Aorta (tissue), 5 donors: ENCODE measurements around the gene TTBK2. TPM values are rescaled to one million over a fixed set of nuclear protein-coding genes. Genes with fewer than 3 reads are reported as not detected.
A peak's percentile ranks its signal among the peaks of the same experiment; 100 is the strongest.

ENCODE experiments used
- ATAC-seq: fragments of 200-7000 bp; cut with Tn5 transposase; one replicate; pipeline ENCODE4 v1.9.1; 2022; ENCODE audit warnings: moderate library complexity; ENCODE audit not compliant: low FRiP score
- DNase-seq, 2 donors: peaks; one replicate each; pipeline ENCODE4 v3.0.0-alpha.2; 2020
- H3K27ac ChIP-seq, 2 donors: one replicate each; pipeline ENCODE4 v1.5.1; 2013; ENCODE audit warnings: low read length in 2 of 2, mild to moderate bottlenecking in 2 of 2, moderate library complexity in 2 of 2, control low read depth in 1 of 2, inconsistent platforms in 1 of 2, low read depth in 1 of 2
- H3K27me3 ChIP-seq, 2 donors: one replicate each; pipeline ENCODE4 v1.6.1; 2013; ENCODE audit warnings: control low read depth in 1 of 2, low read length in 1 of 2, mild to moderate bottlenecking in 1 of 2, moderate library complexity in 1 of 2; ENCODE audit not compliant: insufficient read depth in 2 of 2, control insufficient read depth in 1 of 2
- H3K36me3 ChIP-seq, 2 donors: one replicate each; pipeline ENCODE4 v1.6.1; 2013; ENCODE audit warnings: control low read depth in 1 of 2, low read length in 1 of 2, mild to moderate bottlenecking in 1 of 2; ENCODE audit not compliant: insufficient read depth in 2 of 2, control insufficient read depth in 1 of 2
- H3K4me1 ChIP-seq, 2 donors: one replicate each; pipeline ENCODE4 v1.6.1; 2013; ENCODE audit warnings: low read length in 2 of 2, control low read depth in 1 of 2, mild to moderate bottlenecking in 1 of 2, moderate library complexity in 1 of 2; ENCODE audit not compliant: insufficient read depth in 2 of 2, control insufficient read depth in 1 of 2
- H3K4me3 ChIP-seq, 2 donors: one replicate each; pipeline ENCODE4 v1.5.1; 2013; ENCODE audit warnings: low read length in 2 of 2, control low read depth in 1 of 2, mild to moderate bottlenecking in 1 of 2
- H3K9me3 ChIP-seq: one replicate; pipeline ENCODE4 v1.6.1; 2013; ENCODE audit warnings: mild to moderate bottlenecking, low read length; ENCODE audit not compliant: control insufficient read depth
- WGBS, 2 donors: extraction: QIAGEN DNeasy Blood & Tissue Kit; methylation state at CpG; one replicate each; pipeline ENCODE4 v1.1.7; 2013; 5-methylcytosine and 5-hydroxymethylcytosine counted together
- intact Hi-C, 2 donors: fragments of 100-400 bp; cut with DNase I; formaldehyde crosslinking; loops; one replicate each; pipeline versions ENCODE4 v1.14.2 to v1.15.0; 2022
- polyA plus RNA-seq, 2 donors: library from polyadenylated mRNA; stranded (reverse); fragments of 200-250 nt; gene quantifications; one replicate each; pipeline ENCODE4 v1.2.3, GENCODE V29; 2013
- total RNA-seq, 2 donors: library from RNA; stranded (reverse); fragmentation: NEBNext Ultra II Directional; extraction: Animal tissue kit (Norgen Biotek cat#: 25700); gene quantifications; one replicate each; pipeline ENCODE4 v1.2.1, GENCODE V29; 2021
- donor health status: healthy with polysubstance abuse.
- donor health status: Bipolar disorder and iron deficiency.
- donor health status: DM: no; HTN: no; CAD: no.
- donor health status: DM: no; HTN: no; CAD: no.
- donor health status: DM: yes; HTN: yes; CAD: no.

The TTBK2 gene
- total and polyA plus RNA-seq, 4 donors, result 7.2 to 37.6 (median 22.8) TPM

GRCh38 chr15:42933886-42934667, 13.5 kb upstream of the TTBK2 start:
- peaks cover 0 to 2% of the 10 kb centered on the region in 2 donors for H3K4me1 ChIP-seq
- H3K4me3 ChIP-seq, result no peak overlapping the region
- WGBS, 2 donors, result 79 to 83% methylated on average over 7 of the region's 7 CpGs
- H3K27ac ChIP-seq, result no peak overlapping the region
- no peaks in the 10 kb centered on the region for H3K27me3 ChIP-seq
- H3K36me3 ChIP-seq, result no peaks in the 10 kb centered on the region
- DNase-seq (no peak), ATAC-seq (no peak)
- intact Hi-C loops, result no loop called here
- no peaks in the 10 kb centered on the region for H3K9me3 ChIP-seq

- Histone ChIP-seq H3K4me3 (no peak overlapping the region), H3K27ac (no peak overlapping the region), H3K9me3 (no peaks in the 10 kb centered on the region), H3K36me3 (no peaks in the 10 kb centered on the region), H3K27me3 (no peaks in the 10 kb centered on the region), H3K4me1 (peaks cover 0 to 2% of the 10 kb centered on the region in 2 donors)
- intact Hi-C loops, result no loop called here
- DNase-seq (no peak), ATAC-seq (no peak)
- 95 to 97% methylated on average over 2 of the region's 2 CpGs for WGBS, 2 donors
These were observed 12.4 kb upstream of the TTBK2 start for GRCh38 chr15:42932833-42933515.

- Histone ChIP-seq H3K4me3 (no peak overlapping the region), H3K27me3 (no peaks in the 10 kb centered on the region), H3K4me1 (peaks cover 0 to 2% of the 10 kb centered on the region in 2 donors), H3K27ac (no peak overlapping the region), H3K36me3 (no peaks in the 10 kb centered on the region), H3K9me3 (no peaks in the 10 kb centered on the region)
- DNase-seq (no peak), ATAC-seq (no peak)
- intact Hi-C loops, result no loop called here
- WGBS, 2 donors, result 80 to 82% methylated on average over 7 of the region's 7 CpGs
These were observed 11.3 kb upstream of the TTBK2 start for GRCh38 chr15:42931702-42932486.

- H3K9me3 ChIP-seq, result no peaks in the 10 kb centered on the region
- no peak overlapping the region for H3K4me3 ChIP-seq
- 15 to 20% methylated on average over 2 of the region's 2 CpGs for WGBS, 2 donors
- DNase-seq (no peak), ATAC-seq (no peak)
- H3K36me3 ChIP-seq, result no peaks in the 10 kb centered on the region
- H3K27me3 ChIP-seq, result no peaks in the 10 kb centered on the region
- no peak overlapping the region for H3K27ac ChIP-seq
- peaks cover 0 to 2% of the 10 kb centered on the region in 2 donors for H3K4me1 ChIP-seq
- intact Hi-C loops, result loop anchor here in 1 of 2 donors (2.0 to 5.0 kb wide), 2 partner anchors 197 to 225 kb away; no protein-coding TSS in a partner anchor
These were observed 8.8 kb upstream of the TTBK2 start for GRCh38 chr15:42929306-42929848.

GRCh38 chr15:42921342-42921731, 759 bp upstream of the TTBK2 start:
- intact Hi-C loops, result loop anchor here (5.0 kb wide), 1 partner anchor 119 kb away; no protein-coding TSS in a partner anchor
- DNase-seq, result peak in 1 of 2 donors; percentile 50
- H3K27ac ChIP-seq, result peak overlapping the region in 1 of 2 donors; percentile 66
- peak overlapping the region; percentile 44 to 73 for H3K4me3 ChIP-seq
- peaks cover 0 to 4% of the 10 kb centered on the region in 2 donors for H3K4me1 ChIP-seq
- no peaks in the 10 kb centered on the region for H3K9me3 ChIP-seq
- ATAC-seq, result peak; percentile 51
- no peaks in the 10 kb centered on the region for H3K27me3 ChIP-seq
- 2 to 3% methylated on average over 19 of the region's 19 CpGs for WGBS, 2 donors
- H3K36me3 ChIP-seq, result no peaks in the 10 kb centered on the region

GRCh38 chr15:42919799-42920518, 619 bp downstream of the TTBK2 start:
- H3K36me3 ChIP-seq, result no peaks in the 10 kb centered on the region
- H3K9me3 ChIP-seq, result no peaks in the 10 kb centered on the region
- DNase-seq, result peak; percentile 68 to 82
- WGBS, 2 donors, result 1% methylated on average over 37 to 40 of the region's 40 CpGs
- H3K4me1 ChIP-seq, result peaks cover 0 to 4% of the 10 kb centered on the region in 2 donors
- H3K4me3 ChIP-seq, result peak overlapping the region; percentile 73 to 86
- H3K27ac ChIP-seq, result peak overlapping the region; percentile 48 to 49
- peak; percentile 61 for ATAC-seq
- no peaks in the 10 kb centered on the region for H3K27me3 ChIP-seq
- intact Hi-C loops, result loop anchor here (5.0 kb wide), 1 partner anchor 118 kb away; no protein-coding TSS in a partner anchor

GRCh38 chr15:42919308-42919707, 1.3 kb downstream of the TTBK2 start:
- DNase-seq (no peak), ATAC-seq (no peak)
- Histone ChIP-seq H3K36me3 (no peaks in the 10 kb centered on the region), H3K4me3 (peak overlapping the region; percentile 73 to 86), H3K27ac (no peak overlapping the region), H3K4me1 (peaks cover 0 to 4% of the 10 kb centered on the region in 2 donors), H3K9me3 (no peaks in the 10 kb centered on the region), H3K27me3 (no peaks in the 10 kb centered on the region)
- WGBS, 2 donors, result 19 to 21% methylated on average over 2 of the region's 2 CpGs
- intact Hi-C loops, result no loop called here

GRCh38 chr15:42918047-42918446, 2.5 kb downstream of the TTBK2 start:
- no peaks in the 10 kb centered on the region for H3K9me3 ChIP-seq
- H3K4me1 ChIP-seq, result peaks cover 0 to 4% of the 10 kb centered on the region in 2 donors
- DNase-seq (no peak), ATAC-seq (no peak)
- no peaks in the 10 kb centered on the region for H3K27me3 ChIP-seq
- H3K27ac ChIP-seq, result no peak overlapping the region
- intact Hi-C loops, result no loop called here
- H3K36me3 ChIP-seq, result no peaks in the 10 kb centered on the region
- WGBS, 2 donors, result 84 to 86% methylated on average over 5 of the region's 5 CpGs
- H3K4me3 ChIP-seq, result no peak overlapping the region
